Stimulated activated CD4-positive, alpha-beta T cell treated with anti-CD3 and anti-CD28 coated beads, Interleukin-4, amount 100 ng/mL, for 48 hours (primary cell): ENCODE measurements around the gene C1orf167.

Source experiments
- DNase-seq, 2 donors: peaks; one replicate each; pipeline ENCODE4 v3.0.0-alpha.2; 2020; ENCODE audit warnings: low read depth in 2 of 2

The C1orf167 gene

DNA sequence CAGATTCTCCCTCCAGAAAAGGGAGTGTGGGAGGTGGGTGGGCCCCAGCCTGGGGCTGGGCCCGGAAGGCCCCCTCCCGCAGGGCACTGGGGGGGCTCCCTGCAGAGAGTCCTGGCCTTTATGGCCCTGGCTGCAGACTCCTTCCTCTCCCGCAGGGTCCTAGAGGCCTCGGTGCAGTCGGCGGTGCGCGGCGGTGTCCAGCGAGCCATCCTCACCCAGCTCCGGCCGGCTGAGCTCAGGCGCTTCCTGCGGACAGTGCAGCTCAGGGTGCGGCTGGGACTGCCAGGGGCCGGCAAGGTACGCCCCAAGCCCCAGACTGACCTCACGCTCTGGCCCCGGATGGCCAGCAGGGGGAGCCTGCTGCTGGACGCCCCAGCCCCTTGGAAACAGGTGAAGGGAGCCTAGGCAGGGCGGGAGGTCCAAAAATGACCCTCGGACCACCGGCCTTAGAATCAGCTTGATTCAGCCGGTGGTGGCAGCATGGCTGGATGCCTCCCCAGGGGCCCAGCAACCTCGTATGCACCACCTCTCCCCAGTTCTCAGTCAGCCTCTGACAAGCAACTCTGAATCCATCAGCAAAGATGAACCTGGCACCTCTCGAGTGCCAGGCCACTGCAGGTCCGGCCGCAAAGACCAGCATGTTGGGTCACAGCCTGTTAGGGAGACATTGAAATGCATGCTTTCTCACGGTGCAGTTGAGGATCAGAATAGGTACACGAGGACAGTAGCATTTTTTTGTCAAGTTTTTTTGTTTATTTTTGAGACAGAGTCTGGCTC, 23.2 kb downstream of the C1orf167 start:
- DNase-seq: peak; percentile 14 to 38

DNA sequence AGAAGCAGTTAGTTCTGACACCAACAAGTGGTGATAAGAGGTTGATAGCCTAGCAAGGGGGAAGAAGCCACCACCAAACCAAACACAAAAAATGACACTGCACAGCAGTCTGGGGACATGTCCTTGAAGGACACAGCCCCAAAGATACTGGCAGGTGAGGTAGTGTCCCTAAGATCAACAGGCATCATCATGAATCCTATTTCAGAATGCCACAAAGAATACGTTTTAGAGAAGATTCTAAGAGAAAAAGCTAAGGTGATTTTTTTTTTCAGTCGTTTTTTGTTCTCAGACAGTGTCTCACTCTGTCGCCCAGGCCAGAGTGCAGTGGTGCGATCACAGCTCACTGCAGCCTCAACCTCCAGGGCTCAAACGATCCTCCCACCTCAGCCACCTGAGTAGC, 24.2 kb downstream of the C1orf167 start:
- no peak for DNase-seq

DNA sequence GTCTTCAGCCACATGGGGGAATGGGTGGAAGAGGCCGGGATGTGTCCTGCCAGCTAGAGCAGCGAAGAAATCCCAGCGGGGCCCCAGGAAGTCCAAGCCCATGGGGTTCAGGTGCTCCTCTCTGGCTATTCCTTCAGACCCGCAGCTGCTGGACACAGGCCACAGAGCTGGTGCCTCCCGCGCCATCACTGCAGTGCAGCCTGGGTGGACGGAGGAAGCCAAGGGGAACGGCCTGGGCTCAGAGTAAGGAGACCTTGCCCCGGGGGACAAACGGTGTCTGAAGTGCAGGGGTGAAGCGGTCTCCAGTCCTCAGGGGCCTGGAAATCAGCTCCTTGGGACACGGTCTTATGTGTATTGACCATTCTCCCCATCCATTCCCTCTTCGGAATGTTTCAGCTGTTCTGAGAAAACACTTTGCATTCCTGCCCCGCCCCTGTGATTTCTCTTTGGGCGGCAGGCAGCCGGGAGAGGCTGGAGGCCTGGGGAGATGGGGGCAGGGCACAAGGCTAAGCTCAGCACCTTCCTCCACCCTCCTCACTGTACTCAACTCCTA, 25.3 kb downstream of the C1orf167 start:
- no peak for DNase-seq

DNA sequence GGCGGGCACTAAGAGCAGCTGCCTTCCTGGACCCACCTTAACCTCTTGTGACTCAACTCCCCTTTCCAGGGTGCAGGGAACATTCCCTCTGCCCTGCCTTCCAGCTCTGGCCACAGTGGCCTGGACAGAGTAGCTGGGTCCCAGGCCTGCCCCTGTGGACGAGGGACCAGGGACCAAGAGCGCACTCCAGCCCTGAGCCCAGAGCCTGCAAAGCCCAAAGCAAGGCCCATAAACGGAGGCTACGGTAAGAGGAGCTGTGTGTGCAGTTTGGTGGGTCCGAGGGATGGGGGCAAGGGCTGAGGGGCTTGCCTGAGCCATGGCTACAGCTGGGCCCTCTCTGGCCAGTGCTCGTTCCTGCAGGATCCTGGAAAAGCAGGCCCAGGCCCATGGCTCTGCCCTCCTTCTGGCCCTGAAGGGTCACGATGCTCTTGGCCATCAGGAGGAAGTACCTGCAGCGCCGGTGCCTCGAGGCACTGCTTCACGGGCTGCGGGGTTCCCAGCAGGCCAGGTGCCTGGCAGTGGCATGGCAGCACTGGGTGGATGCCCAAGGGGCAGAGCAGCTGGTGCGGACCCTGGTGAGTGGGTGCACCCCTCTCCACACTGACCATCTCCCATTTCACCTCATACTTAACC, 25.9 kb downstream of the C1orf167 start:
- DNase-seq: no peak

DNA sequence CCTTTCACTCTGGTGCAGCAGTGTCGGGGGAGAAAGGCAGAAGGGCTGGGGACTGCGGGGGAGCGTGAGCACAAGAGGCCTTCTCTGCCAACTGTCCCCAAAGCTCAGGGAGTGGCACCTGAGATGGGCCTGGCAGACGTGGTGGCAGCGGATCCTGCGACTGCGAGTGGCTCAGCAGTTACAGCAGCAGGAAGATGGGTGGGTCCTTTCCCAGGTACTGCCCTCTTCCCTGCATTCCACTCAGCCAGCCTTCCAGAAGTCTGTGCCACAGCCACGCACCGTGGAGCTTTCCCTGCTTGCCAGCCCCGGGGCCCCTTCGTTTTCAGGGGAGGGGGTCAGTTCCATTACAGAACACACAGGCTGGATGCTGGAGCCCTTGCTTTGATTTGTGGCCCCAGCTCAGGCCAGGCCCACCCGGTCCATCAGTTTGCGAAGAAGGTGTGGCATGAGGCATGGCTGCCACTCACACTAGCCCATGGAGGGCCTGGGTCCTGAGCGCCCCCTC, 26.6 kb downstream of the C1orf167 start:
- no peak for DNase-seq

DNA sequence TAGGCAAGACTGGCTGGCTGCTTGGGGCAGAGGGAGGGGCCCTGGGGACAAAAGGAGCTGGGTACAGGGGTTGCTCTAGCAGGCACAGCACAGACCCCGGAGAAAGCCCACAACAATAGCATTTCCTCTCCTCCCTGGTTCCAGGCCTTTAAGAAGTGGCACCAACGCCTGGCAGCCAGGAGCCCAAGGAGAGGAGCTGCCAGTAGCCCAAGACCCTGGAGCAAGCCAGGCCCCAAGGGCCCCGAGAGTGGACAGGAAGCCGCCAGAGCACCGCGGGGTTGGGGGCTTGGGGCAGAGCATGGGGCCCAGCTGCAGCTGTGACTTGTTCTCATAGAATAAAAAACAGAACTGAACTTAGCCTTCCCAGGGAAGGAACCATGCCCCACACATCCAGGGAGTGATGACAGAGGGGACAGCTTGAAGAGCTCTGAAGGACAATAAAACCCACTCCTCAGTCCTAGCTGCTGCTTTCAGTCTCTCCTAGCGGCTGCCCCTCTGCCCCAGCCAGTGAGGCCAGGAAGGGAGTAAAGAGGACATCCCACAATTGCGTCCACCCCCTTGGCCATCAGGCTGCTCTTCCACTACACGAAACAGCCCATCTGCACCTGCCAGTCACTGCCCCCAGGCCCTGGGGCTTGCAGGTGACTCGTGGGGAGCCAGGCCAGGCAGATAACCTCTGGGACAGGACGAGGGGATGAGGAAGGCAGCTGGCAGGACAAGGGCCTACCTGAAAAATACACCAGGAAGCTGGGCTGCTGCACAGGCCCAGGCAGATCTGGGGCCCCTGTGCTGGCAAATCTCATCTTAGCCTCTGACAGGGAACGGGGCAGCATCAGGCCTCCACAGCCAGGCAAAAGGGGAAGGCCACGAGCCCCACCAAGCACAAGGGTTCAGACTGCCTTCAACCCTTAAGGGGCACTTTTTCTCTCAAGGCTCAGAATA, 27.4 kb downstream of the C1orf167 start:
- no peak for DNase-seq

DNA sequence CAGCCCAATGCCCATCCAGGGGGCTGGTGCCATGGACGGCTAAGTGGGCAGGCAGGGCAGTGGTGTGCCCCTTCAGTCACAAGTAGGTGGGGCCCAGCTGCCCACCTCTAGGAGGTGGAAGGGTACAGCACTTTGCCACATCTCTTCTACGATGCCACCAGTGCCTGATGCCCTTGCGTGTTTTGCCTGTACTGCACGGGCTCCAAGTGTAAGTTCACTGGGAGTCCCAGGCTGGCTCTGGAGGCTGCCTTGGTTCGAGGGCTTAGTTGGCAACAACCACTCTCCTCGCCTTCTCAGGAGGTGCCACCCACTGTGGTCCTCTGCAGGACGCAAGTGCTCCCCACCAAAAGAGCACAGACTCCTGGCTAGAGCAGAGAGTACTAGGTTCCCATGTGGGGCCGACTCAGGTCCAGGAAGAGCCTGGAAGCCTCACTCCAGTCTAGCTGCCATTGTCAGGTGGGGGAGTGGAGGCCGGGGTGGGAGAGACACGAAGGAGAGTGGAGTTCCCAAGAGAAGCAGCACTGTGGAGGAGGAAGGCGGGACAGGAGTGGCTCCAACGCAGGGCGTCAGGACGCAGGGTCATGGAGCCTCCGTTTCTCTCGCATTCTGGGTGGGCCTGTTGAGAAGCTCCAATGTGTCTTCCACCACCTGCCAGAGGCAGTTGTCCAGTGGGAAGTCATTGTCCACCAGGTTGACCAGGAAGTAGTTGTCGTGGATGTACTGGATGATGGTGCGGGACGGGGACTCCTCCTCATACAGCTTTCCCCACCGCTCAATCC, 28.3 kb downstream of the C1orf167 start:
- DNase-seq: no peak

DNA sequence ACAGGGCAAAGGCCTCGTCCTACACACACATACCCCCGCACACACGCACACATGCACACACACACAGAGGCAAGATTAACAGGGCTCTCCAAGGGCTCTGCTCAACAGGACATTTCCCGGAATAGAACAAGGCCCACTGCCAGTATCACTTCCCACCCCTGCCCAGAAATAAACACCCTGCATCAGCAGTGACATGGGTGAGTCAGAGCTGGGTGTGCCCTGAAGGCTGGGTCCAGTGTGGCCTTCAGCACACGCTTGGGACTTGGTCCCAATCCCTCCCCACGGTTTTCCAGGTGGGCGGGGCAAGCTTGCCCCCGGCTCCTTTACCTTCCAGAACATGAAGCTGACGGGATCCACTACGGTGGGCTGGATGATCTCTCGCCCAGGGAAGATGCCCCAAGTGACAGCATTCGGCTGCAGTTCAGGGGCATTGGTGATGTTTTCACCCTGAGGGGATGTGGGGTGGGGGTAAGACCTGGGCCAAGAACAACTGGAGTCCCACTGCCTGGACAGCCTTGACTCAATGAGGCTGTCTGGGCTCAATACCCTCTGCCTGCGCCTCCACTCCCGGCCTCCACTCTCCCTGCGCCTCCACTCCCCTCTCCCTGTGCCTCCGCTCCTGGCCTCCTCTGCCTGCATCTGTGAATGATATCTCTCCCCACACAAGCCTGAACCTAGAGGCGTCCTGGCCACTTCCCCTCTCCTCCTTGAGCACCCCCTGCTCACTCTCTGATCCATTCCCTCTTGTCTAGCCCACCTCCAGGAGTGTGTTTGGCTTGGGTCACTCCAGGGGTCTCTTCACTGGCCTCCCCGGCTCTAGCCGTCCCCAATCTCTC, 29.1 kb downstream of the C1orf167 start:
- DNase-seq: no peak

DNA sequence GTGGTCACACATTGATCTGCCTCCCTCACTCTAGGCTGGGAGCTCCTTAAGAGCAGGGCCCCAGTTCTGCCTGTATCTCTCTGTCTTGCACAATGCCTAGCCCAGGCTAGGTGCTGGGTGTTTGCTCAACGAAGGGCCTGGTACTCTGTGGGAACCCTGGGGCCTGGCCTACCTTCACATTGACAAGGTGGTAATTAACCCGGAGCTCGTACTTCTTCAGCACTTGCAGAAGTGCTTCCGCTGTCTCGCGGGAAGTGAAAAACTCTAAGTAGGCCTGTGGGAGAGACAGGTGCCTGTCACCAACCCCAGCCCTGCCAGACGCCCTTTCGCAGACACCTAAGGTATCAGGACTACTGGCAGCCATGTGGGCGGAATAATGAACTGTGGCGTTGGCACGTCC, 30.1 kb downstream of the C1orf167 start:
- DNase-seq: no peak

DNA sequence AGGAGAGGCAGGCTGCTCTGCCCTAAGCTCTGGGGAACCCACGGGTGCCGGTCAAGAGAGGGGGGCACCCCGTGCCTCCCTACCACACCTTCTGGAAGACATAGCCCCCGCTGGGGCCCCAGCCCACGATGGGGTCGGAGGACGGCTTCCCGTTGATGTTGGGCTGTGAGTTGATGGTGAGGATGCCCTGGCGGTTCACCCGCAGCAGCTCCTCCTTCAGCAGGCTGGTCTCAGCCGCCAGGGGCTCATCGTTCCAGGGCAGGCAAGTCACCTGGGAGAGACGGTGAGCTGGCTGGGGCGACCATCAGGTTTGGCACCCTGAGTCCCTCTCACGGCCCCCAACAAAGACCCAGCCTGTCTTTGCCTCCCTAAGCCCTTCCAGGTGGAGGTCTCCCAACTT, 31.8 kb downstream of the C1orf167 start:
- DNase-seq: no peak

DNA sequence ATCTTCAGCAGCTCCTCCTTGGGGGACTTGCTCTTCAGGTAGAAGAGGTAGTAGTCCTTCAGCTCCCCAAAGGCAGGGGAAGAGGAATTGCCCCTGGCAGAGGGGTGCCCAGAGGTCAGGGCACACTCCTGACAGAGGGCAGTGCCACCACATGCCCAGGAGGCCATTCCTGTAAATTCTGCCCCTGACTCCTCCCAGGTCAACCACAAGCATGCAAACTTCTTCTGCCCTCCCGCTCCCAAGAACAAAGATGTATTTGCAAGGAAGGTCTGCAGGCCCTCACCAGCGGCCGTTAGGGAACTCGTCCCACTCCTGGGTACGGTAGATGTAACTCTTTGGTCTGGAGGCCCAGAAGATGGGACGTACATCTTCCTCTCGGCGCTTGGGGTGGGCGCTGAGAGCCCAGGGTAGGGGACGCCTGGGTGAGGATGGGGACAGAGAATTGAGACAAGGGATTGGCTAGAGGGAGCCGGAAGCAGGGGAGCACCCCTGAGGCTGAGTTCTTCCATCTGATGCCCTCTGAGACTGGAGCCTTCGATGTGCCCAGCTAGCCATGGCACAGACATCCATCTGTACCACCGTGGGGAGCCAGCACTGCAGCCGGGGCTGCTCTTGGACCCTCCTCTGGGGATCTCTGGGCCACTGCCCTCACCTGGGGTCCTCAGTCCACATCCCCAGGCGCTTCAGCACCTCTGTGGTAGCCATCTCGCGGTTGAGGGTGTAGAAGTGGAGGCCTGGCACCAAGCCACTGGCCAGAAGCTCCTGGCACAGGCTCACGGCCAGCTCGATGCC, 32.6 kb downstream of the C1orf167 start:
- no peak for DNase-seq

DNA sequence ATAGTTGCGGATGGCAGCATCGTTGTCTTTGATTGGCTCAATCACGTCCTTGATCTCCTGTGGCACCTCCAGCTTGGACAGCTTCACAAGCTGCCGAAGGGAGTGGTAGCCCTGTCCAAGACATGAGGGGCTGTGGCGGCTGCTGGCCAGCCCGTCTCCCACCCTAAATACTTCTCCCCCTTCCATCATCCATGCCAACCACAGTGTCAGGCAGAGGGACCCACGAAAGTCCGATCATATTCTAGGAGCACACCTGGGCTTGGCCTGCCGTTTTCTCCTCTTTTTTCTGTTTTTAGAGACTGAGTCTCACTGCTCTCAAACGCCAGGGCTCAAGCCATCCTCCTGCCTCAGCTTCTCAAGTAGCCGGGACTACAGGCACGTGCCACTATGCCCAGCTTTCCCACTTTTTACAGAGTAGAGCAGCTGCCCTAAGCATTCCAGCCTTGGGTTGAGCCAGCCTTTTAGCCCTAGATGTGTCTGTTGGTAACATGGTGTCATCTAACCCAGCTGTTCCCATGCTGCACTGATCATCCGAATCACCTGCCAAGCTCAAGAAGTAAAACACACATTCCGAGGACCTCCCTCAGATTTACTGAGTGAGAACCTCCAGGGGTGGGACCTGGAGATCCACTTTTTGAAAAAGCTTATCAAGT, 33.4 kb downstream of the C1orf167 start:
- no peak for DNase-seq

DNA sequence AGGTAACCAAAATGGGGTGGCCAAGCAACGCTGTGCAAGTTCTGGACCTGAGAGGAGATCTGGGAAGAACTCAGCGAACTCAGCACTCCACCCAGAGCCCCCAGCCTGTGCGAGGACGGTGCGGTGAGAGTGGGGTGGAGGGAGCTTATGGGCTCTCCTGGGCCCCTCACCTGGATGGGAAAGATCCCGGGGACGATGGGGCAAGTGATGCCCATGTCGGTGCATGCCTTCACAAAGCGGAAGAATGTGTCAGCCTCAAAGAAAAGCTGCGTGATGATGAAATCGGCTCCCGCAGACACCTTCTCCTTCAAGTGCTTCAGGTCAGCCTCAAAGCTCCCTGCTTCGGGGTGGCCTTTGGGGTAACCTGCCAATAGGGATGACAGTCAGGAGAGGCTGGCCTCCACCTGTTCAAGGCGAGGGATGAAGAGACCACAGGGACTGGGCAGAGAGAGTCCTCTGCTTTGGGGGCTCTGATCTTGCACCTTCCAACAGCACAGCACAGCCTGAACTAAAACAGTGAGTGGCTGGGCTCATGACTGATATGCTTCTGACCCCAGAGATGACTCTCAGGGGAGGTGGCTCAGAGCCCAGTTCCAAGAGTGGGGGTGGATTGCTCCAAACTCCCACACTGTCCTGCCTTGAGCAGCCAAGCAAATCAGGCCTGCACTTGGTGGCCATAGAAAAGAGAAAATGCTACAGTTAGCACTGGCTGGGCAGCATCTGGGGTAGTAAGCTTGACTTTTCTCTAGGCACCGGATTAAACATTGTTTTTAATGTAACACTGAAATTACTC, 34.2 kb downstream of the C1orf167 start:
- no peak for DNase-seq

DNA sequence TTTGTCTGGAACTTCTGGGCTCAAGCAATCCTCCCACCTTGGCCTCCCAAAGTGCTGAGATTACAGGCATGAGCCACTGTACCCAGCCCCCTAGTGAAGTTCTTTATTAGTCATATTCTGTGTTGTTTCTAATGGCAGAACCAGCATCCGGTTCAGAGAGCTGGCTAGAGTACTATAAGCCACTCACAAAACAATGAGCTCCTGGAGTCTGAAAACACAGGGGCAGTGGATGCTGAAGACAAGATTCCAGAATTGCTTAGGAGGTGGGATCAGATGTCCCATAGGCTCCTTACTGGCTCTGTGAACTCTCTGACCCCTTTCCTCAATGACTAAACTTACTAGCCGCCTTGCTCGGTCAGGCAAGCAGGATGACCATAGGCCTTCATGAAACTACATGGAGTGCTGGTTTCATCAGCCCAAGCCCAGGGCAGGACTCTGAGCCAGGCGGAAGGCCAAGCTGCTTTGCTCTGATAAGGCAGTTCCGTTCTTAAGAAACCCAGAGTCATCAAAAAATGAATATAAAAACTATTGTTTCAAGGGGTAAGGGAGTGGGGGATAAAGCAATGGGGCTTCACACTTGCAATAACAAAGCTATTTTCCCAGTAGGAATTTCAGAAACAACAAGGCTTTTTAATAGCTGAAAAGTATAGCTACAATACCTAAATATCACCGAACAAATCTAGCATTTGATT, 35.7 kb downstream of the C1orf167 start:
- DNase-seq: no peak

DNA sequence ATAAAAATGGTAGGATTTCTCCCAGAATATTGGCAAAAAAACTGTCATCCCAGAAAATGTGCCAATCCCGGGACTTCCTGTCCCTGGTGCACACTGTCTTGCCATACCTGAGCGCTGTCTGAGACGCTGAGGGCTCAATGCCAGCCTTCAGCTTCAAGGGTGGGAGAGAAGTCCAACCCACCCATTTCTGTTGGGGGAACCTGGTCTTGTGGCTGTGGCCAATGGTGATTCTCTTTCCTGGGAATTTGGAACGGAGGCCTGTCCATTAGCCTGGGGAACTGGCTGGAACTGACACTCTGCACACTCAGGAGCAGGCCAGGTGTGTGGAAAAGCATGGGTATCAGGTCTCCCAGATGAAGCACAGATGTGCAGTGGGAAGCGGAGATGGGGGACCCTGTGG, 37.1 kb downstream of the C1orf167 start:
- no peak for DNase-seq

DNA sequence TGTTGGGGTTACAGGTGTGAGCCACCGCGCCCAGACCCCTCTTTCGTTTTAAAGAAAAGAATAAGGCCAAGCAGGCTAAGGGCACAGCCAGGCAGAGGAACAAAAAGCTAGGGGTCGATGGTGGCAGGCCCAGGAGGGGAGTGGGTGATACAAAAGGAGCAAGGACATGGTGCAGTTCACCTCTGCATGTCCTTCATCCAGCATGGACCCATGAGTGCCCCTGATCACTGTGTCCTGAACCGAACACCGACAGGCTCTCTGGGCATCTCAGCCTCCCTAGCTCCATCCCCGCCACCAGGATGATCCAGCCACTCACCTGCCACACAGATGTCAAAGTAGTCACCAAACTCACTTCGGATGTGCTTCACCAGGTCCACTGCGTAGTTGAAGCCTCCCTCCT, 37.9 kb downstream of the C1orf167 start:
- no peak for DNase-seq

DNA sequence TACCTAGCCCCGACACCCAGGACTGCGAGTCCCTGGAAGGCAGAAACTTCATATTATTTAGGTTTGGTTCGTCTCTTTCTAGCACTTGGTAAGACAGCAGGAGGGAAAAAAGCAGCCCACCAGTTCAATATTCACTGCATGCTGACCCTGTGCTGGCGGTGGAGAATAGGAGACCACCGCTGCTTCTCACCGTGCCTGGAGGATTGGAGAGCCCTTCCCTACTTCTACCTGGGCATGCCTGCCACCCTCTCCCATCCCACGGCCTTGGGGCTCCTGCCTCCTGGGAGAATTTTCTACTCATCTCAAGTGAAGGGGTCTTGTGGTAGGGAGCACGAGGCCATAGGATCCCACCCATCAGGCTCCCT, 38.4 kb downstream of the C1orf167 start:
- DNase-seq: no peak
